ENCODE measurements around the gene ZNF148.

ZNF148 gene

DNA sequence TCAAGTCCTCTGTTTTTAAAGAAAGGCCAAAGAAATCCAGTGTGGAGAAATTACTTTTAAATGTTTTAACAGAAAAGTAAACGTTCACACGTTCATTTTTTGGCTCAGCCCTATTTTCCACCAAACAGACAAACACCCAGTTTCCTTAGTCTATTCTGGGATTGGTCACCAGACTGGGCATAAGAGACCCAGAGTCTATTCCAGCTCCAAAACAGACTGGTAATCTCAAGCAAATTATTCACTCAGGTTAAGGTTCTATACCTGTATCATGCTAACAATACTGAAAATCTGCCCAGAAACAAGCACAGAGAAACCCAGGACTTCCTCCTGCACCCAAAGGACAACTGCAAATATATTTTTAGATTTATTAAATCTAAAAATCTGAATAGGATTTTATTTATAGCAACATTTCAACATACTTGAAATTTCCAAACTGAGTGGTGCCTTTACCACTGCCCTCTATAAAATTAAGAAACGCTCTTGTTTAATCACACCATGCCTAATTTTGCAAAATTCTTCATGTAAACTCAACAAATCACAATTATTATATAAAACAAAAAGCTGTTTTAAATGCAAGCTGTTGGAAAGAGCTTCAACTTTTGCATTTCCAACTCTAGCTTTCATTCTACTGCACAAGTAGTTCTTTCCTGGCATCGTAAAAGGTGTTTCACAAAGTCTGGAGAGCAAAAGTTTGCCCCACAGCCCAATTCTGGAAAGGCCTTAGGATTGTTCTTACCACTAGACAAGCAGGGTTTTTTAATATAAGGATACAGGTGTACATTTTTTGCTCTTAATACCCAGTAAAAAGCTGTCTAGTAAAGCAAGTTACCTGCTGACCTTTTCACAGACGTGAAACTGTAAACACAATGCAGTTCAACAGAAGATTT is 18.7 kb downstream of the ZNF148 start:
- no peak overlapping the region for H3K9ac ChIP-seq (ENCODE audit: low read length)
- H3K36me3 ChIP-seq (replicated peaks; ENCODE audit: insufficient read depth, low read length), result no peaks in the 10 kb centered on the region
- no peak for TF ChIP-seq EZH2phosphoT487 (IDR thresholded peaks at IDR 0.05; ENCODE audit: low read length)
- no peak for TF ChIP-seq EZH2 (optimal IDR thresholded peaks at IDR 0.05; ENCODE audit: low read depth, low read length)
- TF ChIP-seq, protein P1, sequence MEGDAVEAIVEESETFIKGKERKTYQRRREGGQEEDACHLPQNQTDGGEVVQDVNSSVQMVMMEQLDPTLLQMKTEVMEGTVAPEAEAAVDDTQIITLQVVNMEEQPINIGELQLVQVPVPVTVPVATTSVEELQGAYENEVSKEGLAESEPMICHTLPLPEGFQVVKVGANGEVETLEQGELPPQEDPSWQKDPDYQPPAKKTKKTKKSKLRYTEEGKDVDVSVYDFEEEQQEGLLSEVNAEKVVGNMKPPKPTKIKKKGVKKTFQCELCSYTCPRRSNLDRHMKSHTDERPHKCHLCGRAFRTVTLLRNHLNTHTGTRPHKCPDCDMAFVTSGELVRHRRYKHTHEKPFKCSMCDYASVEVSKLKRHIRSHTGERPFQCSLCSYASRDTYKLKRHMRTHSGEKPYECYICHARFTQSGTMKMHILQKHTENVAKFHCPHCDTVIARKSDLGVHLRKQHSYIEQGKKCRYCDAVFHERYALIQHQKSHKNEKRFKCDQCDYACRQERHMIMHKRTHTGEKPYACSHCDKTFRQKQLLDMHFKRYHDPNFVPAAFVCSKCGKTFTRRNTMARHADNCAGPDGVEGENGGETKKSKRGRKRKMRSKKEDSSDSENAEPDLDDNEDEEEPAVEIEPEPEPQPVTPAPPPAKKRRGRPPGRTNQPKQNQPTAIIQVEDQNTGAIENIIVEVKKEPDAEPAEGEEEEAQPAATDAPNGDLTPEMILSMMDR (IDR thresholded peaks at IDR 0.05; ENCODE audit: low read length), result no peak
- no peak for DNase-seq
- H3K4me2 ChIP-seq (ENCODE audit: low read depth, low read length), result no peak overlapping the region
- peaks cover 97% of the 10 kb centered on the region for H3K79me2 ChIP-seq (ENCODE audit: low read length)
- no peaks in the 10 kb centered on the region for H3K27me3 ChIP-seq (replicated peaks; ENCODE audit: insufficient read depth, low read length)
- H2AFZ ChIP-seq (ENCODE audit: low read length), result no peak overlapping the region
- H3K4me1 ChIP-seq (ENCODE audit: low read length), result no peaks in the 10 kb centered on the region
- no peak overlapping the region for H3K27ac ChIP-seq (ENCODE audit: low read length)
- H3F3A ChIP-seq (ENCODE audit: insufficient read depth, low read length), result no peaks in the 10 kb centered on the region
- H3K9me3 ChIP-seq (replicated peaks; ENCODE audit: insufficient read depth, low read length), result no peaks in the 10 kb centered on the region
- H3K4me3 ChIP-seq (ENCODE audit: low read length), result no peak overlapping the region
- no peaks in the 10 kb centered on the region for H3K9me2 ChIP-seq (replicated peaks; ENCODE audit: insufficient read depth, low read length)
- H4K20me1 ChIP-seq (ENCODE audit: insufficient read depth, low read length), result peaks cover 11% of the 10 kb centered on the region; the same call in 1 of the 2 replicates

DNA sequence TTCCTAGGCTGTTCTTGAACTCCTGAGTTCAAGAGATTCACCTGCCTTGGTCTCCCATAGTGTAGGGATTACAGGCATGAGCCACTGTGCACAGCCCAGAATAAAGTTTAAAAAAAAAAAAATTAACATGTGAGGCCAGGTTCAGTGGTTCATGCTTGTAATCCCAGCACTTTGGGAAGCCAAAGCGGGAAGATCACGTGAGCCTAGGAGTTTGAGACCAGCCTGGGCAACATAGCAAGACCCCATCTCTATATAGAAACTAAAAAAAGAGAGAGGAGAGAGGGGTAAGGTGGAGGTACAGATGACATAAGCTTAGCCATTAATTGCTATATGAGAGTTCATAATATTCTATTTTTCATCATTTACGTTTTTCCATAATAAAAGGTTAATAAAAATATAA is 21.5 kb downstream of the ZNF148 start:
- Histone ChIP-seq H3K4me2 (ENCODE audit: low read depth, low read length) (no peak overlapping the region), H4K20me1 (ENCODE audit: insufficient read depth, low read length) (peaks cover 9% of the 10 kb centered on the region; the same call in 1 of the 2 replicates), H3K9me3 (replicated peaks; ENCODE audit: insufficient read depth, low read length) (no peaks in the 10 kb centered on the region), H3K79me2 (ENCODE audit: low read length) (peaks cover 99% of the 10 kb centered on the region), H3K27ac (ENCODE audit: low read length) (no peak overlapping the region), H3K36me3 (replicated peaks; ENCODE audit: insufficient read depth, low read length) (no peaks in the 10 kb centered on the region), H3K27me3 (replicated peaks; ENCODE audit: insufficient read depth, low read length) (no peaks in the 10 kb centered on the region), H3F3A (ENCODE audit: insufficient read depth, low read length) (no peaks in the 10 kb centered on the region), H3K9ac (ENCODE audit: low read length) (no peak overlapping the region), H3K4me1 (ENCODE audit: low read length) (no peaks in the 10 kb centered on the region), H3K4me3 (ENCODE audit: low read length) (no peak overlapping the region), H2AFZ (ENCODE audit: low read length) (no peak overlapping the region), H3K9me2 (replicated peaks; ENCODE audit: insufficient read depth, low read length) (no peaks in the 10 kb centered on the region)
- no peak for DNase-seq
- TF ChIP-seq EZH2 (optimal IDR thresholded peaks at IDR 0.05; ENCODE audit: low read depth, low read length) (no peak), EZH2phosphoT487 (IDR thresholded peaks at IDR 0.05; ENCODE audit: low read length) (no peak)
- TF ChIP-seq, protein P1 (IDR thresholded peaks at IDR 0.05; ENCODE audit: low read length), result no peak

DNA sequence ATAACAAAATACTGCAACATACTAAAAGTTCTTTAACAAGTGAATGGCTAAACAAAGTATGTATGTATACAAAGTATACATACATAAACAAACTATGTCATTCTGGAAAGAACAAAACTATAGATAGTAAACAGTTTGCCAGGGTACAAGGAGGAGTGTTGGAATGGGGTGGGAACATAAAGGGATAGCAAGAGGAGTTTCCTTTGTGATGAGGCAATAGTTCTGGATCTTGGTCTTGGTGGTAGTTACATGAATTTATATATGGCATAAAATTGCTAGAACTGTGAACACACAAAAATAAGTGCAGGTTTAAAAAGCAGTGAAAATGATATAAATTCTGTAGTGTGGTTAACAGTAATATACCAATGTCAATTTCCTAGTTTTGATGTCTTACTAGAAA is 22.0 kb downstream of the ZNF148 start:
- Histone ChIP-seq H3K79me2 (ENCODE audit: low read length) (peaks cover 99% of the 10 kb centered on the region), H3K36me3 (replicated peaks; ENCODE audit: insufficient read depth, low read length) (no peaks in the 10 kb centered on the region), H2AFZ (ENCODE audit: low read length) (no peak overlapping the region), H3K27ac (ENCODE audit: low read length) (no peak overlapping the region), H3K4me3 (ENCODE audit: low read length) (no peak overlapping the region), H3K27me3 (replicated peaks; ENCODE audit: insufficient read depth, low read length) (no peaks in the 10 kb centered on the region), H3K9me3 (replicated peaks; ENCODE audit: insufficient read depth, low read length) (no peaks in the 10 kb centered on the region), H3K4me2 (ENCODE audit: low read depth, low read length) (no peak overlapping the region), H3K9me2 (replicated peaks; ENCODE audit: insufficient read depth, low read length) (no peaks in the 10 kb centered on the region), H3K4me1 (ENCODE audit: low read length) (no peaks in the 10 kb centered on the region), H3F3A (ENCODE audit: insufficient read depth, low read length) (no peaks in the 10 kb centered on the region), H3K9ac (ENCODE audit: low read length) (no peak overlapping the region), H4K20me1 (ENCODE audit: insufficient read depth, low read length) (peaks cover 9% of the 10 kb centered on the region; the same call in 1 of the 2 replicates)
- no peak for DNase-seq
- TF ChIP-seq EZH2 (optimal IDR thresholded peaks at IDR 0.05; ENCODE audit: low read depth, low read length) (no peak), EZH2phosphoT487 (IDR thresholded peaks at IDR 0.05; ENCODE audit: low read length) (no peak)
- TF ChIP-seq, protein P1 (IDR thresholded peaks at IDR 0.05; ENCODE audit: low read length), result no peak
